GM23338 (cell line): ENCODE results near the gene CCR5.

Experiments
- CREB1 ChIP-seq: fragments of 250-450 bp; sonication (Bioruptor Pico); IDR thresholded peaks from 2 replicates; pipeline ENCODE4 v1.5.0; 2020; ENCODE audit warnings: low read depth, mild to moderate bottlenecking, moderate library complexity
- EZH2phosphoT487 ChIP-seq: fragments of 200-600 bp; sonication (generic); IDR thresholded peaks from one replicate; pipeline ENCODE4 v1.8.1; 2018; ENCODE audit warnings: antibody characterized with exemption; ENCODE audit not compliant: unreplicated experiment
- POLR2AphosphoS5 ChIP-seq: IDR thresholded peaks from 2 replicates; pipeline ENCODE4 v1.6.1; 2016; ENCODE audit warnings: antibody characterized with exemption, low read depth
- STAT1 ChIP-seq: IDR thresholded peaks from one replicate; pipeline ENCODE4 v1.6.1; 2016; ENCODE audit warnings: antibody characterized with exemption; ENCODE audit not compliant: unreplicated experiment
- TF ChIP-seq, protein P1 (sequence below), 2 experiments: fragments of 200-600 bp in 1 of 2; sonication (generic) in 1 of 2; conservative IDR thresholded peaks; 2 replicates each; pipeline versions ENCODE4 v1.5.1 to v1.6.1; 2016 to 2017; ENCODE audit warnings: antibody characterized with exemption in 2 of 2, low read depth in 2 of 2, mild to moderate bottlenecking in 2 of 2, moderate library complexity in 1 of 2

DNA sequence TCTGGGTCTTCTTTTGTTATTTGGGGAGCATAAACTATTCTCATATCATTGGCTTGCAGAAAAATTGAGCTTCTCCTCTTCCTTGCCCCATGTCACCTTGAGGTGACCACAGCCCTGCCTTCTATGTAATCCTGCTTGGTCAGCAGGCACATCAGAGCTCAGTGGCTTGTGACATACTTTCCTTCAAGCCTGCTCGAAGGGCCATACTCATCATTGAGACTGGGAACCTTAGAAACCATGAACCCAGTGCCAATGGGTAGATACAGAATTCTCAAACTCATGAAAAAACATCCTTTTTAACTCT lies 20.5 kb upstream of the CCR5 start:
- TF ChIP-seq, protein P1, sequence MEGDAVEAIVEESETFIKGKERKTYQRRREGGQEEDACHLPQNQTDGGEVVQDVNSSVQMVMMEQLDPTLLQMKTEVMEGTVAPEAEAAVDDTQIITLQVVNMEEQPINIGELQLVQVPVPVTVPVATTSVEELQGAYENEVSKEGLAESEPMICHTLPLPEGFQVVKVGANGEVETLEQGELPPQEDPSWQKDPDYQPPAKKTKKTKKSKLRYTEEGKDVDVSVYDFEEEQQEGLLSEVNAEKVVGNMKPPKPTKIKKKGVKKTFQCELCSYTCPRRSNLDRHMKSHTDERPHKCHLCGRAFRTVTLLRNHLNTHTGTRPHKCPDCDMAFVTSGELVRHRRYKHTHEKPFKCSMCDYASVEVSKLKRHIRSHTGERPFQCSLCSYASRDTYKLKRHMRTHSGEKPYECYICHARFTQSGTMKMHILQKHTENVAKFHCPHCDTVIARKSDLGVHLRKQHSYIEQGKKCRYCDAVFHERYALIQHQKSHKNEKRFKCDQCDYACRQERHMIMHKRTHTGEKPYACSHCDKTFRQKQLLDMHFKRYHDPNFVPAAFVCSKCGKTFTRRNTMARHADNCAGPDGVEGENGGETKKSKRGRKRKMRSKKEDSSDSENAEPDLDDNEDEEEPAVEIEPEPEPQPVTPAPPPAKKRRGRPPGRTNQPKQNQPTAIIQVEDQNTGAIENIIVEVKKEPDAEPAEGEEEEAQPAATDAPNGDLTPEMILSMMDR (conservative IDR thresholded peaks at IDR 0.05; ENCODE audit: low read depth in 2 of 2): no peak
- TF ChIP-seq CREB1 (CRISPR knock-in tag) (no peak), POLR2AphosphoS5 (no peak), EZH2phosphoT487 (no peak), STAT1 (no peak)
